Activated effector memory CD4-positive, alpha-beta T cell treated with Interleukin-2 at 50 U/mL for 16 hours (primary cell): Measurements from ENCODE around the gene FLT1.

ENCODE experiments used
- DNase-seq: peaks from one replicate; pipeline ENCODE4 v3.0.0-alpha.2; 2020

FLT1 gene

GRCh38 chr13:28375250-28375930 is 119.5 kb downstream of the FLT1 start:
- DNase-seq: no peak

GRCh38 chr13:28373810-28374209 is 121.1 kb downstream of the FLT1 start:
- no peak for DNase-seq

GRCh38 chr13:28370448-28370847 is 124.5 kb downstream of the FLT1 start:
- DNase-seq: no peak

GRCh38 chr13:28358708-28359107 is 136.2 kb downstream of the FLT1 start:
- no peak for DNase-seq

GRCh38 chr13:28357911-28358433 is 137.0 kb downstream of the FLT1 start:
- DNase-seq: no peak

GRCh38 chr13:28357247-28357825 is 137.6 kb downstream of the FLT1 start:
- DNase-seq: no peak

- DNase-seq: no peak
Measured at GRCh38 chr13:28356561-28357021, 138.3 kb downstream of the FLT1 start.

- no peak for DNase-seq
Measured at GRCh38 chr13:28355822-28356371, 139.0 kb downstream of the FLT1 start.

- DNase-seq: no peak
Measured at GRCh38 chr13:28355046-28355821, 139.7 kb downstream of the FLT1 start.

- no peak for DNase-seq
Measured at GRCh38 chr13:28353679-28354078, 141.2 kb downstream of the FLT1 start.

GRCh38 chr13:28349907-28350654 is 144.8 kb downstream of the FLT1 start:
- DNase-seq: no peak

- DNase-seq: no peak
Measured at GRCh38 chr13:28349371-28349770, 145.6 kb downstream of the FLT1 start.

- no peak for DNase-seq
Measured at GRCh38 chr13:28347456-28348371, 147.2 kb downstream of the FLT1 start.

GRCh38 chr13:28346154-28346553 is 148.8 kb downstream of the FLT1 start:
- DNase-seq: no peak

GRCh38 chr13:28344163-28344562 is 150.8 kb downstream of the FLT1 start:
- no peak for DNase-seq

- no peak for DNase-seq
Measured at GRCh38 chr13:28342251-28342650, 152.7 kb downstream of the FLT1 start.

- no peak for DNase-seq
Measured at GRCh38 chr13:28340272-28340793, 154.6 kb downstream of the FLT1 start.

- no peak for DNase-seq
Measured at GRCh38 chr13:28339419-28339818, 155.5 kb downstream of the FLT1 start.

- no peak for DNase-seq
Measured at GRCh38 chr13:28338742-28339141, 156.2 kb downstream of the FLT1 start.

GRCh38 chr13:28338006-28338574 is 156.8 kb downstream of the FLT1 start:
- DNase-seq: no peak
